T-helper 22 cell (primary cell): ENCODE results near the gene EMP2.
"Not testable (repeated sequence)": the region's sequence is repeated elsewhere in the genome, so short reads cannot be mapped to it uniquely, and the experiment has no call there.

Experiments used
- DNase-seq: peaks from one replicate; pipeline ENCODE4 v3.0.0-alpha.2; 2020; ENCODE audit warnings: low read depth

Gene EMP2

DNA sequence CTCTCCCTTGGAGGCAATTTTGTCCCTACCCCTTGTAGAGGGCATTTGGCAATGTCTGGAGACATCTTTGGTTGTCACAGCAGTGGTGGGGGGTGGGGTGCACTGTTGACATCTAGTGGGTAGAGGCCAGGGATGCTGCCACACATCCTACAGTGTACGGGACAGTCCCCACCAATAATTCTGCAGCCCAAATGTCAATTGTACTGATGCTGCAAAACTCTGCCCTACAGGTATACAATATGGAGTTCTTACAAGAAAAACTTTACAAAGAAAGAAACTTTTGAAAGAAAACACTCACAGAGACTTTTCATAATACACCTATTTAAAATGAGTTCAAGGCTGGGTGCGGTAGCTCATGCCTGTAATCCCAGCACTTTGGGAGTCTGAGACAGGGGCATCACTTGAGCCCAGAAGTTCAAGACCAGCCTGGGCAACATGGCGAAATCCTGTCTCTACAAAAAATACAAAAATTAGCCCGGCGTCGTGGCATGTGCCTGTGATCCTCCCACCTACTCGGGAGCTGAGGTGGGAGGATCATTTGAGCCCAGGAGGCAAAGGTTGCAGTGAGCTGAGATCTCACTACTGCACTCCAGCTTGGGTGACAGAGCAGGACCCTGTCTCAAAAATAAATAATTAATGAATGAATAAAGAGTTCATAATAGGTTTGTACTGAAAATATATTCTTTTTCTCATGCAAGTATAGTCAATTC, 59.4 kb downstream of the EMP2 start:
- DNase-seq, result no peak

- DNase-seq, result no peak
Observed at GRCh38 chr16:10519929-10520868, 60.2 kb downstream of the EMP2 start.

DNA sequence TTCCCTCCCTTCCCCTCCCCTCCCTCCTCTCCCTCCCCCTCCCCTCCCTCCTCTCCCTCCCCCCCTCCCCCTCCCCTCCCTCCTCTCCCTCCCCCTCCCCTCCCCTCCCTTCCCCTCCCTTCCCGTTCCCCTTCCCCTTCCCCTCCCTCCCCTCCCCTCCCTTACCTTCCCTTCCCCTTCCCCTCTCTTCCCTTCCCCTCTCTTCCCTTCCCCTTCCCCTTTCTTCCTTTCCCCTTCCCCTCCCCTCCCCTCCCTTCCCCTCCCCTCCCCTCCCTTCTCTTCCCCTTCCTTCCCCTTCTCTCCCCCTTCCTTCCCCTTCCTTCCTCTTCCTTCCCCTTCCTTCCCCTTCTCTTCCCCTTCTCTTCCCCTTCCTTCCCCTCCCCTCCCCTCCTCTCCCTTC, 61.1 kb downstream of the EMP2 start:
- no peak for DNase-seq

- DNase-seq, result no peak
Observed at GRCh38 chr16:10518479-10519041, 61.8 kb downstream of the EMP2 start.

DNA sequence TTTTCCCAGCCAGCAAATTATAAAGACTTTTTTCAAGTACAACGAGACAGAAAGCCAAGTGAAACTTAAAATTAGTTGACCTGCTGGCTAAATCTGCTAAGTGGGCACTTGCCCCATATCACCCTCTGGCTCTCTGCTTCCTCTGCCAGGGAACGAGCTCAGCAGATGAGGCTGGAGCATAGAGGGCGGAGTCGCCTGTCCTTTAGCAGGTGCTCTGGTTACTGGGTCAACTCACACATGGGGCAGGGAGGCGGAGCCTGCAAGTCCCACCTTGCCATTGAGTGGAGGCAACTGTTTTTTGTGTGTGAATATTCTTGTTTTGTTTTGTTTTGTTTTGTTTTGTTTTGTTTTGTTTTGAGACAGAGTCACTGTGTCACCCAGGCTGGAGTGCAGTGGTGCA, 62.5 kb downstream of the EMP2 start:
- no peak for DNase-seq

GRCh38 chr16:10514369-10515055, 65.9 kb downstream of the EMP2 start:
- no peak for DNase-seq

DNA sequence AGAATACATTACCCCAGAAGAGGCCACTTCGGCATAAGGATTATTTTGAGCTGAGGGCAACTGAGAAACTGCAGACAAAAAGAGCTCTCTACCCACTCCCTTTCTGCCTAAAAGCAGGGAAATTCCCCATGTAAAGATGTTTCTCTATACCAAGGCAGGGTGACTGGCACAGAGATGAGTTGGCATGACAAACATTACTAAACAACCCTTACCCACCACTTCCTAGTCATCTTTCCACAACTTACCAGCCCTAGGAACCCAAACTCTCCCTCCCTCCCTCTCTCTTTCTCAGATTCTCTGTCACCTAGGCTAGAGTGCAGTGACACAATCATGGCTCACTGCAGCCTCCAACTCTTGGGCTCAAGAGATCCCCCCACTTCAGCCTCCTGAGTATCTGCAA, 68.6 kb downstream of the EMP2 start:
- no peak for DNase-seq

DNA sequence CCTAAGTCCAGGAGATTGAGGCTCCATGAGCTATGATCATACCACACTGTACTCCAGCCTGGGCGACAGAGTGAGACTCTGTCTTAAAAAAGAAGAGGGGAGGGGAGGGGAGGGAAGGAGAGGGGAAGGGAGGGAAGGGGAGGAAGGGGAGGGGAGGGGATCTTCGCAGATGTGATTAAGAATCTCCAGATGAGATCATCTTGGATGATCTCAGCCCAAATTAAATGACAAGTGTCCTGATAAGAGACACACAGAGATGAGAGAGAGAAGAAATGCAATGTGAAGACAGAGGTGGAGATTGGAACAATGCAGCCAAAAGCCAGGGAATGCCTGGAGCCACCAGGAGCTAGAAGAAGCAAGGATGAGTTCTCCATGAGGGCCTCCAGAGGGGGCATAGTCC, 70.1 kb downstream of the EMP2 start:
- DNase-seq, result no peak

- peak; percentile 34 for DNase-seq
Observed at GRCh38 chr16:10509534-10510025, 70.8 kb downstream of the EMP2 start.

- not testable (repeated sequence) for DNase-seq
Observed at GRCh38 chr16:10505286-10505685, 75.1 kb downstream of the EMP2 start.

- no peak for DNase-seq
Observed at GRCh38 chr16:10504404-10504885, 76.0 kb downstream of the EMP2 start.

DNA sequence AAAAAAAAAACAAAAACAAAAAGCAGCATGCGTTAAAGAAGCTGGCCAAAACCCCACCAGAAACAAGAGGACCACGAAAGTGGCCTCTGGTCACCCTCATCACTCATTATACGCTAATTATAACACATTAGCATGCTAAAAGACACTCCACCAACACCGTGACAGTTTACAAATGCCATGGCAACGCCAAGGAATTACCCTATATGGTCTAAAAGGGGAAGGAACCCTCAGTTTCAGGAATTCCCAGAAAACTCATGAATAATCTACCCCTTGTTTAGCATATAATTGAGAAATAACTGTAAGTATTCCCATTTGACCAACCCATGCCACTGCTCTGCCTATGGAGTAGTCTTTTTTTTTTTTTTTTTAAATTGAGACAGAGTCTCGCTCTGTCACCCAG, 77.6 kb downstream of the EMP2 start:
- DNase-seq, result no peak

GRCh38 chr16:10501016-10501607, 79.3 kb downstream of the EMP2 start:
- DNase-seq, result no peak

DNA sequence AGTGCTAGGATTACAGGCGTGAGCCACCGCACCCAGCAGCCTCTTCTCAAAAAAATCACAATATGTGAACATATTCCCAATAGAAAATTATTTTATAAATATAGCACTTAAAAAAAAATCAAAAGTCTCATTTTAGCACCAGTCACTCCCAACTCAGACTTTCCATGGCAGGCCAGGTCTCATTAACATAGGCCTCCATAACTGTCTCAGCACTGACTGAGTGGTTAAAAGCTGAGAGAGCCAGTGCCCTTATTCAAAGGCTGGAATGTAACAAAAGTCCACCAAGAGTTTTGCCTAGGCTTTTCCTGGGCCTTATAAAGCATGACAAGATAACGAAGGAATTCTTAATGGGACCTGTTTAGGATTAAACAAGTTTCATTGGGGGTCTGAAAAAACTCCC, 79.8 kb downstream of the EMP2 start:
- no peak for DNase-seq

- DNase-seq, result no peak
Observed at GRCh38 chr16:10497132-10498101, 83.0 kb downstream of the EMP2 start.

DNA sequence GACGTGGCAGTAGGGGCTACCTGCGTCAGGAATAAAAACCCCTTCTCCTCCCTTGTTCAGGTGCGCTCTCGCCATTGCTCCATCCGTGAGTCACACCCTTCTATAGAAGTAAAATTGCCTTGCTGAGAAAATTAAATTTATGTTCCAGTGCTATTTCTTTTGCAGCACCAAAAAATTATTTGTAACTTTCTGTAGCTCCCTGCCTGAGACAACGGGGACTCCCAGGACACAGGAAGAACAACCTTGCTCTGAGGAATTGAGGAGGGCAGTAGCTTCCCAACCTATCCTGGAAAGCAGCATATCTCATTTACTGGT, 85.4 kb downstream of the EMP2 start:
- no peak for DNase-seq

GRCh38 chr16:10494343-10495030, 85.9 kb downstream of the EMP2 start:
- no peak for DNase-seq

- DNase-seq, result no peak
Observed at GRCh38 chr16:10493276-10493675, 87.1 kb downstream of the EMP2 start.

GRCh38 chr16:10490141-10490540, 90.3 kb downstream of the EMP2 start:
- DNase-seq, result no peak
